GM12873 (cell line): ENCODE results near the gene MFSD6L.

Experiments
- CTCF ChIP-seq: IDR thresholded peaks from 2 replicates; pipeline ENCODE4 v1.5.1; 2012; ENCODE audit warnings: low read depth, mild to moderate bottlenecking, moderate library complexity, low read length, control low read depth; ENCODE audit not compliant: insufficient read depth; ENCODE audit errors: missing control alignments

The MFSD6L gene

GRCh38 chr17:8806253-8806925, 7.2 kb upstream of the MFSD6L start:
- TF ChIP-seq CTCF: no peak

DNA sequence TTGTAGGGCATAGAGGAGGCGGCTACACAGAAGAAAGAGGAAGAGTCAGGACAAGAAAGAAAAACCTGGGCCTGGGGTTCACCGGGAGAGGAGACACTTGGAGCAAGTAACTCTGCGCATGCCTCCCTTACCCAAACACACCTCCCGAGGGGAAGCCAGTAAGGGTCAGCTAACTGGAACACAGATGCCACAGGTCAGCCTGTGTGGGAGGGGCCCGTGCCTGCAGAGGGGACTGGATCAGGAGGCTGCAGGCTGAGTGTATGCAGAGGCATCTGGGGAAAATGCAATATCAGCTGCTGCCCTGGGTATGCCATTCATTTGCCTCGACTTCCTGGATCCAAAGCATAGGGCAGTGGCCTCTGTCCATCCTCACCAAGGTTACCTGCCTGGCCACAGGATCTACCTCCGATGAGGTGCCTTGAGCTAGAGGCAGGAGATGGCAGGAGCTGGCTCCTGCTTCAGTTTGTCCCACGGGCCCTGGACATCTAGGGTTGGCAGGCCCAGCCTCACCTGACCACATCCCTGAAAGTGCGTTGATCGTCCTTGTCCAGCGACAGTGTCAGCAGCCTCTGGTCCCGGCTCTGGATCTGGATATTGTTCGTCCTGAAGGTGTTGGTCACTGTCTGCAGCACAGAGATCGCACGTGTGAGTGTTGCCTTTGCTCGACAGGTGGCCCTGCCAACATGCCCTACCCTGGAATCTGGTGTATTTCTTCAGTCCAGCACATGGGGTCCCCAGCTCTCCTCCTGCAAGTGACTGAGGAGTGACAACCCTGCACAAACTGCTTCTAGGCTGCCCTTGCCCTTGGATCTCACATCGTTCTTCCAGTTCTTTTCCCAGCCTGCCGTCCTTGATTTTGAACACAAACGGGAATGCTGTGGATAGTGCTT, 4.6 kb upstream of the MFSD6L start:
- TF ChIP-seq CTCF: no peak

DNA sequence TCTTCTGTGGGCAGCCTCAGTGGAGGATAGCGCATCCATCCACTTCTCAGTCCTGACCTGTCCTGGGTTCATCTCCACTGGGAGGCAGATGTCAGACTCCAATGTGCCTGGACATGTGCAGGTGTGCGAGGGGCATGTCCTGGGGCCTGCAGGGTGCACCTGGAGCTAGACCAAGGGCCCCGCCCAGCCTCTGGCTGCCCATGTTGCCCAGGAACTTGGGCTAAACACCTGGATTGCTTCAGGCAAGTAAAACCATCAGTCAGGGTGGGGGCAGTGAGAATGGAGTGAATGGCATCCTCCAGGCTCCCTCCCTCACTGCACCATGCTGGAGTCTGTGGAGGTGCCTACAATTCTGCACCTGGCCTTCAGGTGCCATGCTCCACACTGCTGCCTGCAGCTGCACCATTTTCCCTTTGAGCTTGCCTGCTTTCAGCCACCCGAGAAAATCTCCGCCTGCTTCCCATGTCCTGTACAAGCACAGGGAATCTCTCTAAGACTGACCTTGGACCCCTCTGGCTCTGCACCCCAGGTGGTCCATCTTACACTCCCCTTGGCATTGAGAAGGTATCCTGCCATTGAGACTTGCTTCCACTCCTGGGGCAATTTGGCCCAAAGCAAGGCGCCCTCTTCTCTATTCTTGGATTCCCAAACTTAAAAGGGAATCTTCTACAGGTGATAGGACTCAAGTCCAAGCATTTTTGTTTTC, 2.1 kb upstream of the MFSD6L start:
- TF ChIP-seq CTCF: no peak

DNA sequence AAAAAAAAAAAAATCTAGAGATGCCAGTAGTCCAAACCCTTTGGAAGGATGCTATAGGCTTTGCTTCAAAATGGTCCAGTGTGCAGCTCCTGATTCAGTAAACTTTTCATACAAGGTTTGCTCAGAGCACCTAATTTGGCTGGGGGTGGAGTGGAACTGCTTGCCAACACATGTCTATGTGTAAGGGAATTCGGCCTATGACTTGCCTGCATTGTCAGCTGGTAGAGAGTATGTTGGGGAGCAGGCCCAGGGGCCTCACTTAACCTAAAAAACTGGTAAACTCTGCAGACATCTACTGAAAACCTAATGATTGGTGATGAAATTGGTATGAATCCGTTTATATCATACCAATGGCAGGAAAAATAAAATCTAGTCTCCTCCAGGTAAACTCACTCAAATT, 1.5 kb upstream of the MFSD6L start:
- no peak for TF ChIP-seq CTCF

DNA sequence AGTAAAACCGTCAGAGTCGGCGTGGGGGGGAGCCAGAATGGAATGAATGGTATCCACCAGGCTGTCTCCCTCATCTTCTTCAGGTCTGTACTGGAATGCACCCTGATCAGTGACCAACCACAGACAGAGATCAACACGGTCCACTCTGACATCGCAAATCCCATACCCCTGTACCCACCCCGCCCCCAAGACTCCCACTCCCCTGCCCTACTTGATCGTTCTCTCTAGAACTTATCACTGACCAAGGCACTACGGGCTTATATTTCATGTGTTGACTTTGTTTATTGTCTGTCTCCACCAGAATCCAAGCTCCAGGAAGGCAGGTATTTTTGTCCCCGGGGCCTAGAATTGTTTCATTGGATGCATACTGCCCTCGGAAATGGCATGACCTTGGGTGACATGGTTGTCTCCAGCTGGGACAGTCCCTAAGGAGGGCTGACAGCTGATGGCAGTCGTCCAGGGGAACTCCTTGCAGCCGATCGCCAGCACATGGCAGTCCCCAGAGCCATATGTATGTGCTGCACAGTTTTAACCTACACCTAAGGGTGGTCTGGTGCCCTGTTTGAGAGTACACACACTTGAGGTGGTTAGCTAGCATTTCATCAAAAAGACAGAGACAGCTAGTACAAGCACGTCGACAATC, 526 bp upstream of the MFSD6L start:
- TF ChIP-seq CTCF: no peak

DNA sequence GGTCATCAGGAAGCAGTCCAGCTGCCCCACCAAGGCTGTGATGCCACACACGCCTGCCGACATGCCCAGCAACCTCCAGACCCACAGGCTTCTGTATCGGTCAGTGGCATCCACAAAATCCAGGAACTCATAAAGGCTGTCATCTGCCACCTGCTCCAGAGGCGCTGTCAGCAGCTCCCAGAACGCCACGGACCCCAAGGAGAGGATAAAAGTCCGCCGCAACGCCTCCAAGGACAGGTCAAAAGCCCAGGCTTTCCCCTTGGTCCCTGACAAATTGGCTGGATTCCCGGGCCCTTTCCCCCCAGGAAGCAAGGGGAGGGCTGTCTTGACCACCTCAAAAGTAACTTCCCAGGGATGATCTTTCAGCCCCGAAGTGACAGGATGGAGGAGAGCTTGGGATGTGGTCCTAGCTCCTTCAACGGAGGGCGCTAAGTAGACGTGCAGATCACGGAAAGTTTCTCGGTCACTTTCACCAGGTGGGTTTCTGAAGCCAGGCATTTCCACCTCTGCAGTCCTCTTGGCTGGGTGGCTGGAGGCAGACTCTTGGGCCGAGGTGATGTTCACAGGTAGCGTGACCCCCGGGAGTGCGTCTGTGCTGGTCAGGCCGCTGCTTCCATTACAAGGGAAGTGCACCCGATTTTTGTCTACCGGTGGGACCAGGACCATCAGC, 854 bp downstream of the MFSD6L start:
- TF ChIP-seq CTCF: no peak
